EL (cell line): ENCODE results near the gene NKAIN2.
"Not testable (repeated sequence)": the region's sequence is repeated elsewhere in the genome, so short reads cannot be mapped to it uniquely, and the experiment has no call there.

Experiments used
- DNase-seq: peaks from one replicate; pipeline ENCODE4 v3.0.0-alpha.2; 2016

Gene NKAIN2

DNA sequence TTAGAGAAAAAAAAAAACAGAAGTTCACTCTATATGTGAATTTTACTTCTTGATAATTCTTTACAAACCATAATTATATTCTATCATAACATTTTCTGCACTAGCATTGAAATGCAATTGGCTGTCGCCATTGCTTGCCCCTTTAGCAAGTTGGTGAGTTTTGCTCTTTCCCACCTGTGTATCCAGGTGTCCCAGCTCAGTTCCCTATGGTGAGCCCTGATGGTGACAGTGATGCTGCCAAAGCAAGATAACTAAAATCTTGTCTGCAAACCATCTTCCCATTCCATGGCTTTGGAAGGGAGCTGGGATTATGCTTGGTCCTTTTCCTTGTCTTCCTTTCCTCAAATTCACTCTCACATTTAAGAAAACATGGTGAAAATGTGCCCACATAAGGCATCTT lies 429.6 kb downstream of the NKAIN2 start:
- DNase-seq: no peak

DNA sequence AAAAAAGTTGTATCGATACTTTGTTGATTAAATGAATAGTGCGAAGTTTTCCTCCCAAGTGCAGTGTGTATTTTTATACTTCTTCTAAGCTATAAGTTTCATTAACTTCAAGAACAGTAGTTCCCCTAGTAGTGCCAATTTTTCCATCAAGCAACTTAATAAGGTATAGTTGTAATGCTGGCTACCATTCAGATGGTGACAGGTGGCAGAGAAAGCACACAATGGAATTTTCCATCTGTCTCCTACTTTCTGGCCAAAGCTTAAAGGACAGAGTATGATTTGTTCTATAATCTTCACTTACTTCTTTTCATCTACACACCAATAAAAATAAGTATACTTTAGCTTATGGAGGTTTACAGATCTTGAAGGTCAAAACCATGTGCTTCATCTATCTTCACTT lies 431.1 kb downstream of the NKAIN2 start:
- no peak for DNase-seq

DNA sequence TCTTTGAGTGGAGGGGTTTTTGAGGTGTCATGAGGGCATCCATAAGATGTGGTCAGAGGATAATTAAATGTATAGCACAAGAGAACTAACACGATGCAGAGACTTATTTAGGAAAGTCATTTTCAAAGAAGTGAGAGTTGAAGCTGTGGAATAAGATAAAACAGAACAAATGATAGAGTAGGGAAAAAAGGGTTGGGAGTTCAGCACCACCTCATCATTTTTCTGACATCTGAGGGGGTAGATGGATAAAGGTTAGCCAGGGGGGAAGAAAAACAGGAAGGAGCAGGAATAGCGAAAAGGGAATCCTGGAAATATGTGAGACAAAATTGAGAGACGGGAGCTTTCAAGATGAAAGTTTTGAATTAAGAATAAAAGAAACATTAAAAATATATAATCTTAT lies 434.2 kb downstream of the NKAIN2 start:
- DNase-seq: no peak

DNA sequence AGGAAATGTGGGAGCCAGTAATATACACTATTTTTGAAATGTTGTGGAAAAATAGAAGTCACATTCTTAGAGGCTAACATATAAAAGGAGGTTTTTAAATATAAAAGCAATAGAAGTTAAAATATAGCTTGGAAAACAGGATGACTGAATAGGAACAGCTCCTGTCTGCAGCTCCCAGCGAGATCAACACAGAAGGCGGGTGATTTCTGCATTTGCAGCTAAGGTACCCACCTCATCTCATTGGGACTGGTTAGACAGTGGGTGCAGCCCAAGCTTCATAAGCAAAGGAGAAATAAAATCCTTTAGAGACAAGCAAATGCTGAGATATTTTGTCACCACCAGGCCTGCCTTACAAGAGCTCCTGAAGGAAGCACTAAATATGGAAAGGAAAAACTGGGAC lies 434.7 kb downstream of the NKAIN2 start:
- not testable (repeated sequence) for DNase-seq

DNA sequence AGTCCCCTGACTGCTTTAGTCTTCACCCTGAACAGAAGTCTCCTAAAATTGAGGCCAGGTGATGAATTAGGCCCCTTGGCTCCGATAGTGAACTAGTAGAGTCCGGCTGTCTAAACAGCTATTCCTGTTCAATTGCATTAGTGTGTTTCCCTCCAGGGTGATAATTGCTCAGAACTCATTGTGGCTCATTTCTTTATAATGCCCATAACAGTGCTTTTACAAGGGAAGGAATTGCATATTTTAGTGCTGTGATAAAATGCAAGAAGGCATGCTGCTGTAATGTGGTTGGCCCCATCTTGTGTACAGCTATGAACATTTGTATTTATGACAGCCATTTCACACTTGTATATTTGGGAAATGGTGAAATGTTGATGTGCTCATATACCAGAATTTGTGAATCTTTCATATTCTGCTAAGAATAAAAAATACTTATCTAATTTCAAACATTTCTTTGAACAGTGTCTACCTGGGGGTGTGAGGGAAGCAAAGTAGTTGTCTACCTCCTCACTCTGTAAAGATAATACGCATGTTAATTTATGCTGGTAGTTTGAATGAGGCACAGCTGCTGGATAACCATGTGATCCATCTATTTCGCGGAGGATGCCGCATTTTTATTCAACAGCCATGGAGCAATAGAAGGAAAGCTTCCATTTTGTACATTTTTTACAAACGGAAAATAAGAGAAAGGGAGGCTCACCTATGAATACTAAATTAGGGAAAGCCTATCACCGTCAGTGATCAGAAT lies 451.4 kb downstream of the NKAIN2 start:
- DNase-seq: no peak

DNA sequence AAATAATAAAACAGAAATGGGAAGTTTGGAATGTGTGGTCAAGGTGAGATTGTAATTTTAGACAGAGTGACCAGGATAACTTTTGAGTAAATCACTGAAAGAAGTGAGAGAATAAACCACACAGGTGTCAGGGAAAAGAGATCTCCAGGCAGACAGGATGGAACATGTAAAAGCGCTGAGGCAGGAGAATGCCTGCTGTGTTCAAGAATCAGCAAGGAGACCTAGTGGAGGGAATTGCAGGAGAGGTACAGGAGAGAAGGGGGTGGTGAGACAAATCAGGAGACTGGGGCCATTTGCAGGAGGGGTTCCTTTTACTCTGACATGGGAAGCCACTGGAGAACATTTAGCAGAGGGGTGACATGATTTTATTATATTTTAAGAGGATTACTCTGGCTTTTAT lies 456.7 kb downstream of the NKAIN2 start:
- DNase-seq: no peak

DNA sequence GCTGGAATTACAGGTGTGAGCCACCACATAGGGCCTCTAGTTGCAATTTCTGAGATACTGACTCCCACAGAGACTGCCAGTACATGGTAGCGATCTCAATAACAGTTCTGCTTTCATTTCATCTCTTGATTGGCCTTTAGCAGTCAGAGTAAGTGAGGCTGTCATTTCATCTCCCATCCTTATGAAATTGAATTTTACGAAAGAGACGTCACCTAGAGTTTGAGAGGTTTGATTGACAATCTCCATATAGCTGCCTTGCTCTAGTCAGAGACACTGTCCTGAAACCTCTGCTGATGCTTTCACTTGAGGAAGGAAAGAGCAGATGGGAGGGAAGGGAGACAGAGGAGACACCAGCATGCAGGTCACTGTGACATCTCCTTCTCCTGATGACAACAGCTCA lies 466.1 kb downstream of the NKAIN2 start:
- no peak for DNase-seq

DNA sequence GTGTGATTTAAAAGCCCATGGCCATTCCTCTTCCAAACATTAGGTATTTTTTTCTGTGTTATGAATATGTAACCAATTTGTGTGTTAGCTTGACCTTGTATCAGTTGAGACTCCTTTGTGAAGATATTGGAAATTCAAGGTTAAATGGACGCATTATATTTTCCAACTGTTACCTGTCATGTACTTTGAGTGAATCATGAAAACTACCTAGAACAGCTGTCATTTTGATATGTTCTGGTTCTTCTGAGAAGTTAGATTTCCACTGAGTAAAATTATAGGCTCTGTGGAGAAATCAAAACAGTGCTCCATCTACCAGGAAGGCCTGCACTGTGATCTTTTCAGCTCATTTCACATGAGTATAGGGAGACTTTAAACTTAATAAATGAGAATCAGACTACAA lies 470.0 kb downstream of the NKAIN2 start:
- no peak for DNase-seq

DNA sequence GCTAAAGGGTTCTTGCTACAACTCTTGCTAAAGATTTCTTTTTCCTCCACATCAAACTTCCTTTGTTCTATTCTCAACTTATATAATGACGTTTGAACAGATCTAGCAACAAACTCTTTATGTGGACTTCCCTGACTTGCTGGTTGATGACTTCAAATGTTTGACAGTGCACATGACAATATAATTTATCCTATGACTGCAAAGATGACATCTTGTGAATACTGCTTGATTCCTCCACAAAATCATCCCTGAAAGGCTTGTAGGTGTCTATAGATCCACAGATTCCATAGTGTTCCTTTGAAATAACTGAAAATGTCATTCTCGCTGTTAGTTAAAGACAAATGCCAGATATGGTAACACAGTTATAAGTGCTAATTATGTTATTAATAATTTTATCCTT lies 478.9 kb downstream of the NKAIN2 start:
- DNase-seq: no peak

DNA sequence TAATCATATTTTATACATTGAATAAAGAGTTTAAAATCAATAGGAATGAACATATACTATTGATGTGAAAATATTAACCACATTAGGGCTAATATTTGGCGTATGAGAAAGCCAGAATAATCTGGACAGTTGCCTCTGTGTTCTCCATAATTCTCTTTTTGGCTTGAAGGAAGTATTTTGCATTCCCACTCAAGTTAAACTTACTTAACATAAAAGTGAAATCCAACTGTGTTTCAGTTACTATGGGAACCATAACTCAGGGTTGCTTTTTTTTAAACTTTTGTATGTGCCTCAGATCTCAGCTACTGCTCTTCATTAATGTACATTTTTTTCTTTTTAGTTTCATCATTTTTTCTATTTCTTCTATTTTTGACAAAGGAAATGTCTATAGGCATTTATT lies 479.8 kb downstream of the NKAIN2 start:
- no peak for DNase-seq

DNA sequence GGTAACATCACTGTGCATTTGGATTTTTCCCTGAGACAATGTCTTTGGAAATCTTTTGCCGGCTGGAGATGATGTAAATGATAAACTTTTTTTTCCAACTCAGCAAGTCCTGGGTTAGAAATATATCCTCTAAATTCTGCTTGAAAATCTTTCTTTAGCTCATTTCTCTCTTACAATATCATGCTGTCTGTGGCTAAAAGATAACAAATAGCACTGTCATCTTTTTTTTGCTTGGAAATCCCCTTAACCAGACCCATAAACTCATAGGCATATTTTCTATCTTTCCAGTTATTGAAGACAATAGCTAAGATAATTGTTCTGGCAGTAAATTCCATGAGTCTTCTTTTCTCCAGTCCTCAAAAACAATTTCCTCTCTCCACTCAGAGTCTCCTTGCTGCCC lies 481.5 kb downstream of the NKAIN2 start:
- DNase-seq: no peak

DNA sequence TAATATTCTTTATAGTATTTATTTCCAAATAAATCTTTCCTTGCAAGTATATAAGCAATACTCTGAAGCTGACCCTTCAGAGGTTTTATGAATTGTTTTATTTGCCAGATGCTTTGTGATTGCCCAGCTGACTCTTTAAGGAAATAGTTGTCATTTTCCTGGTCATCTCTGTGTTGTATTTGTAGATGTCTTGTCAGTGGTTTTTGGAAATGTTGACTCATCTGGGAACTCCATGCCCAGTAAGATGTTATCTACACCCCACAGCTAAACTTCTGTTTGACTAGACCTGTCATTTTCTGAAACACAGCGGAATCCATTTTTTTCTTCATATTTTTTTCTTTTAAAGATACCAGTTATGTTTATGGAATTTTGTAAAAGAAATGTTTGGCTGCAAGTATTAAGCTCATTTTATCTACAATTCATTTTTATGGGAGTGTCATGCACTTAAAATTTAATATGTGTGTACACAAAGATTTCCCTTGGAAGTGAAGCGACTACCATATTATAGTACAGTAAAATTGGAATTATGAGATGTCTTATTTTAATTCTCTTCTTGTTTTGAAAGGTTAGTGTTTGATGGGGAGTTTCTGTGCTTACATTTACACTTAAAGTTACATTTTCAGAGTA lies 491.0 kb downstream of the NKAIN2 start:
- DNase-seq: no peak

DNA sequence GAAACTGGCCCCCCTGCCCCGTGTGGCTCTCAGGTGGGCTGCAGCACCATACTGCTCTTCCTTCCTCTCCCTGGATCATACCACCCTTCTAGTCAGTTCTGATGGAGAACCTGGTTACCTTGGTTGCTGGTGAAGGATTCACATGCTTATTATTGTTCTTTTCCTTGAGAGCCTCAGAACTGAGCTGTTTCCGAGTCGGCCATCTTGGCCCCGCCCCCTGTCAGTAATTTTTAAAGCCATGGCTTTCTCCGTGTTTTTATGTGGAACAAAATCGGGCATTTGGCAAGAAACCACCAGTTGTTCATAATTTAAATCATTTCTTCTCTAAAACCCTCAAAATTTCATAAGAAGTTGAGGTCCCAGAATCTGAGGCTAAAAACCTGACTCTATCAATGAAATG lies 493.8 kb downstream of the NKAIN2 start:
- DNase-seq: no peak

DNA sequence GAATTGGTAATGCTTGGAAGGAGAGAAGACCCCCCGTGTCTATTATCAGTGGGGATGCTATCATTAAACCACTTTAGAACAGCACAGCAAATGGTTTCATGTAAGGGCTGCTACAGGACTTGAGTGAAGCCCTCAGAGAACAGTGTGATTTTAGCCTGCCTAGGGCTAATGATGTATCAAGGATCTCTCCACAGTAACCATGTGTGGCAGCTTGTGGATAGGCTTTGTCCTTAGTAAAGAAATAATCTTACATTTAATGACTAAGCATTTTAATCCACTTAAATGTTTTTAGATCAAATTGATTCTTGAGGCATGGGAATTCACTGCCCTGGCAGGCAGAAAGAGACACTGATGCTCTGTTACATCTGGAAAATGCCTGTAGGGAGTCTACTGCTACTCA lies 495.1 kb downstream of the NKAIN2 start:
- no peak for DNase-seq

DNA sequence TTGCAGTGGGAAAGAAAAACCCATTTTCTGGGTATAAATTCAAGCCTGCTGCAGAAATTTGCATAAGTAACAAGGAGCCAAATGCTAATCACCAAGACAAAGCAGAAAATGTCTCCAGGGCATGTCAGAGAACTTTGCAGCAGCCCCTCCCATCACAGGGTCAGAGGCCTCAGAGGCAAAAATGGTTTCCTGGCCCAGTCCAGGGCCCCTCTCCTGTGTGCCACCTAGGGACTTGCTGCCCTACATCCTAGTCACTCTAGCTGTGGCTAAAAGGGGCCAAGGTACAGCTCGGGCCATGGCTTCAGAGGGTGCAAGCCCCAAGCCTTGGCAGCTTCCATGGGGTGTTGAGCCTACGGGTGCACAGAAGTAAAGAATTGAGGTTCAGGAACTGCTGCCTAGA lies 497.2 kb downstream of the NKAIN2 start:
- not testable (repeated sequence) for DNase-seq

DNA sequence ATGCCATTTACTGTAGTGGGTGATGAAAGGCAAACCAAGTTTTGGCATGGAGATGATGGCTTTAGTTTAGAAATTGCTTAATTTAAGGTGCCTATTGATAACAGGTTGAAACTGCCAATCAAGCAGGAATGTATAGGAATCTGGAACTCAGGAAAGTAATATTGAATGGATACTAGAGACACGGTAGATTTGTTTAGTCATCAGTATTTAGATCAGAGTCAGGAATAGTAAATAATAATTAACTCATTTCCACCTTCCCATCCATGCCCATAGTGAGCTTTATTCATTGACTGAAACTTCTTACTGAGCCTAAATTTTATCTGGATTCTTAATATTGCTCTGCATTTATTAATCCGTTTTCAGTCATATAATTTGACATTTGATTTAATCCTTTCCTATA lies 500.3 kb downstream of the NKAIN2 start:
- no peak for DNase-seq

DNA sequence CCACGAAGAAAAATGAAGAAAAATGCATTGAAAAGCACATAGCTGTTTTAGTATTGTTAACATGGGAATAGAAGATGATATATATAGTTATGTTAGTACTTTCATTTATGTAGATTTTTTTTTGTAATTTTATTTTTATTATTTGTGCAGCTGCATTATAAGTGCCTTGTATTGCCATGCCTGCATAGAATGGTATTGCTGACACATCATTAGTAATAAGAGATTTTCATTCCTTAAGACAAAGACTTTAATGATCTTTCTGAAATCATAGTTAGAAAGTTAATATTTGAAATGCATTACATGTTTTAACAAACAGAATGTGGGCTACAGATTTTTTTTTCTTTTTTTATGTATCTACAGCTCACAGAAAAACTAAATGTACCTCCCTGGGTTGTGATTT lies 506.5 kb downstream of the NKAIN2 start:
- no peak for DNase-seq

DNA sequence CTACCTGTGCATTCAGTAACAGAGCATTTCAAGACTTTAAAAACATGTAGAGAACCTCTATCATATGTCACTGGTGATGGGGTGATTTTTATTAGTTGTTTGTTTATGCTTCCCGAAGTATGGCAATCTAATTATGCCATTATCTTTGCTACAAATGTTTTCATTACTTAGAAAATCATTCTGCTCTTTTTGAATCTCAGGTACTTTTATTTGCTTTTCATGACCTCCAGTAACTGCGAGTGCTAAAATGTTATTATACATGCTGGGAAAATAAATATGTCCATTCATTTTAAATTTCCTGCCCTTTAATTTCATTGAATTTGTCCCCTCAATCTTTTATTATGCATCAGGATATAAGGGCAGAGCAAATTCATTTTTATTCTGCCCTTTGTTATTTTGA lies 515.7 kb downstream of the NKAIN2 start:
- DNase-seq: no peak

DNA sequence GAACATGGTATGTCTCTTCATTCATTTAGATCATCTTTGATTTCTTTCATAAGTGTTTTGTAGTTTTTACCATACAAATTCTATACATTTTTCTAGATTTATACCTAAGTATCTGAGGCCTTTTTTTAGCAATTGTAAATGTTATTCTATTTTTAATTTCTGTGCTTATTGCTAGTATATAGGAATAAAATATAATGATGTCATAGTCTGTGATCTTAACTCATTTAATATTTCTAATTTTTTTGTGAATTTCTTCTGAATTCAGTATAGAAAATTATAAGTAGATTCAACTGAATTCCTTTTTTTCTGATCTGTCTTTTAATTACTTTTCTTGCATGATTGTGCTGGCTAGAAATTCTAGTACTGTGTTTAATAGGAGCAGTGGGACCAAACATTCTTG lies 520.6 kb downstream of the NKAIN2 start:
- no peak for DNase-seq

DNA sequence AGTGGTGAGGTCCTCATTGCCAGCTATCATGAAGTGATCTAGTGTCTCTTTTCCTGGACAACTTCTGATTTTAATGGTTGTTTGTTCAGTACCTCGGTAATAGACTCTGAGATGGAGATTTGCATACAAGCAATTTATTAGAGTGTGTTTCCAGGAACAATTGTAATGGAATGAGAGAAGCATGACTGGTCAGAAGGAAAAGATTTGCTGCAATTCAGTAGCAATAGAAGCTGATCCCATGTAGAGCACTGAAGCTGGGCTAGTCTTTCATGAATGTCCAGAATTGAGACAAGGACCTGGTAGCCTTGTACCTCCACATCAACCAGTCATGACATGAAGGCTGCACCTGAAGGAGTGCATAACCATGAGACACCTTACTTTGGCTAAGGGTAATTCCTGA lies 526.5 kb downstream of the NKAIN2 start:
- DNase-seq: no peak

DNA sequence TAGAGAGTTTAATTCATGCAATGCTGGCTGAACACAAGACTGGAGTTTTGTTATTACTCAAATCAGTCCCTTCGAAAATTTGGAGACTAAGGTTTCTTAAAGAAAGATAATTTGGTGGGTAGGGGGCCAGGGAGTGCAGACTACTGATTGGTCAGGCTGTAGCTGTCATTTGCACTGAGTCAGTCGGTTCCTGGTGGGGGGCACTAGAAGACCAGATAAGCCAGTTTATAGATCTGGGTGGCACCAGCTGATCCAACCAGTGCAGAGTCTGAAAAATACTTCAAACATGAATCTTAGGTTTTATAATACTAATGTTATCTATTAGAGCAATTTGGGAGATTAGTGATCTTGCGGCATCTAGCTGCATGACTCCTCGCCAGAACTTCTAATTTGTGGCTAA lies 530.7 kb downstream of the NKAIN2 start:
- no peak for DNase-seq

DNA sequence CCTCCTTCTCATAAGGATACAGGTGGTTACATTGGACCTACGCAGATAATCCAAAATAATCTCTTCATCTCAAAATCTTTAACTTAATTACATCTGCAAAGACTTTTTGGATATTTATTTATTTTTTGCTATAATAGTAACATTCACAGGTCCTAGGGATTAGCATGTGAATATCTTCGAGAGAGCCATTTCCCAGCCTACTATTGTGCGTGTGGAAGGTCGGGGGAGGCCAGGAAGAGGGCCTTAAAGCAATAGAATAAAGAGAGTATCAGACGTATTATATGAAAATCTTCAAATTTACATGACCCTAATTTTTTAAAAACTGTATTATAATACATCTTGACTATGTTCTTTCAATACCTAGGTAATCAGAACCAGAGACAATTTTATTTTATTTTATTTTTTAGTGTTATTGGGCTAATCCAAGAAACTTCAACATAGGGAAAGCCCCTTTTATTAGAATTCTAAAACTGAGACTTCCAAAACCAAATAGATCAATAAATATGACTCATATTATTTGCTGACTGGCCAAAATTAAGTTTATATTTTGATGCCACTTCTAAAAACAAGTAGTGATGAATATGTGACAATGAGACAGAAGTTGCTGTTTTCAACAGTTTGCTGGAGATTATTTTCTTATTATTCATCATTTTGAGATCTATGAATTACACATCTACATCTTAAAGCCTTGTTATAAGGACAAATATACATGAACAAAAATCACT lies 536.1 kb downstream of the NKAIN2 start:
- no peak for DNase-seq

DNA sequence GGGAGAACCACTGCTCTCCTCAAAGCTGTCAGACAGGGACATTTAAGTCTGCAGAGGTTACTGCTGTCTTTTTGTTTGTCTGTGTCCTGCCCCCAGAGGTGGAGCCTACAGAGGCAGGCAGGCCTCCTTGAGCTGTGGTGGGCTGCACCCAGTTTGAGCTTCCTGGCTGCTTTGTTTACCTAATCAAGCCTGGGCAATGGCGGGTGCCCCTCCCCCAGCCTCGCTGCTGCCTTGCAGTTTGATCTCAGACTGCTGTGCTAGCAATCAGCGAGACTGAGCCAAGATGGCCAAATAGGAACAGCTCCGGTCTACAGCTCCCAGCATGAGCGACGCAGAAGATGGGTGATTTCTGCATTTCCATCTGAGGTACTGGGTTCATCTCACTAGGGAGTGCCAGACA lies 544.7 kb downstream of the NKAIN2 start:
- not testable (repeated sequence) for DNase-seq

DNA sequence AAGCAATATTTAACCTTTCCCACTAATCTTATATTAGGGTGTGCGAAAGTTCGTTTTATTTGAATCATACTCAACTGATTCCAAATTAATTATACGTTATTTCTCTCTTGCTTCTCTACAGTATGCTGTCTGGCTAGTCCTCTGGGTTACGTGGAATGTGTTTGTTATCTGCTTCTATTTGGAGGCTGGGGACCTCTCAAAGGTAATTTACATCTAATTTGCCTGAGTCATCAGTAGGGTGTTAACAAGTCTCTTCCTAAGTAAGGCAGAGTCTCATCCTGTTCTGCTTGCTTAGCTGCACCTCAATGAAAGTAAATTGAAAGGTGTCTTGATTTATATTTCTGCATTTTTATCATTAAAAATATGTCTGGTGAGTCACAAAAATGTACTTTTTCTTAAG lies 551.5 kb downstream of the NKAIN2 start:
- no peak for DNase-seq
